HL-60 (cell line): Measurements from ENCODE around the gene APOL1.
"Not testable (repeated sequence)": the region's sequence is repeated elsewhere in the genome, so short reads cannot be mapped to it uniquely, and the experiment has no call there.

Experiments
- DNase-seq, 2 experiments: peaks; one replicate each; pipeline ENCODE4 v3.0.0-alpha.2; 2010 to 2020; ENCODE audit warnings: low read depth in 1 of 2, low spot score in 1 of 2
- H3K27ac ChIP-seq: fragments of 250-450 bp; sonication (Bioruptor Pico); replicated peaks from 2 replicates; pipeline ENCODE4 v1.5.1; 2020; ENCODE audit warnings: mild to moderate bottlenecking, moderate library complexity
- H3K27me3 ChIP-seq: fragments of 250-450 bp; sonication (Bioruptor Pico); 2 replicates; pipeline ENCODE4 v1.5.1; 2021; ENCODE audit warnings: mild to moderate bottlenecking, moderate library complexity; ENCODE audit not compliant: insufficient read depth, poor library complexity, severe bottlenecking
- H3K4me3 ChIP-seq: replicated peaks from 2 replicates; pipeline ENCODE4 v1.5.1; 2011; ENCODE audit warnings: mild to moderate bottlenecking, control low read depth, low read length; ENCODE audit not compliant: insufficient read depth
- GABPA ChIP-seq: IDR thresholded peaks from 2 replicates; pipeline ENCODE4 v1.6.1; 2012; ENCODE audit warnings: low read depth
- POLR2AphosphoS5 ChIP-seq: IDR thresholded peaks from 2 replicates; pipeline ENCODE4 v1.6.1; 2012; ENCODE audit warnings: low read depth
- SPI1 ChIP-seq: IDR thresholded peaks from 2 replicates; pipeline ENCODE4 v1.6.1; 2012; ENCODE audit warnings: low read depth, mild to moderate bottlenecking, borderline replicate concordance
- TF ChIP-seq, protein P1 (sequence below): IDR thresholded peaks from one replicate; pipeline ENCODE4 v1.5.1; 2011; ENCODE audit warnings: low read length, control low read depth, inconsistent platforms; ENCODE audit not compliant: insufficient read depth
- TF ChIP-seq, protein P2 (sequence below): IDR thresholded peaks from 2 replicates; pipeline ENCODE4 v1.6.1; 2012; ENCODE audit warnings: low read depth; ENCODE audit not compliant: insufficient replicate concordance

The APOL1 gene

DNA sequence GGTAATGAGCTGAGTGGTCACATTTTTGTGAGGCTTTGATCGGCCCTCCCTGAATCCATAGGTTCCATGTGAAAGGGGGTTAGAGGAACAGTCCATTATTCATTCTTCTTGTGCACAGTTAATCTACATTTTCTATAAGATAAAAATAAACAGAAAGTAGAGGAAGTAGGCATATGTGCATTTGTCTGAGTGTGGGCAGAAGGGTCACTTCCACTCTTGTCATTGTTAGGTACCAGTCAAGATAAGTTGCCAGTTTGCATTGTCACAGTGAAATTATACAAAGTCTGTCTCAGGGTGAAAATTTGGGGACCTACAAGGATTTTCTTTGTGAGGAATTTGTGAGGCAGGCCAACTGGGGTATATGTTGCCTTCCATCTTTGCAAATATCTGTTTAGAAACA is 46.7 kb upstream of the APOL1 start:
- TF ChIP-seq, protein P1, sequence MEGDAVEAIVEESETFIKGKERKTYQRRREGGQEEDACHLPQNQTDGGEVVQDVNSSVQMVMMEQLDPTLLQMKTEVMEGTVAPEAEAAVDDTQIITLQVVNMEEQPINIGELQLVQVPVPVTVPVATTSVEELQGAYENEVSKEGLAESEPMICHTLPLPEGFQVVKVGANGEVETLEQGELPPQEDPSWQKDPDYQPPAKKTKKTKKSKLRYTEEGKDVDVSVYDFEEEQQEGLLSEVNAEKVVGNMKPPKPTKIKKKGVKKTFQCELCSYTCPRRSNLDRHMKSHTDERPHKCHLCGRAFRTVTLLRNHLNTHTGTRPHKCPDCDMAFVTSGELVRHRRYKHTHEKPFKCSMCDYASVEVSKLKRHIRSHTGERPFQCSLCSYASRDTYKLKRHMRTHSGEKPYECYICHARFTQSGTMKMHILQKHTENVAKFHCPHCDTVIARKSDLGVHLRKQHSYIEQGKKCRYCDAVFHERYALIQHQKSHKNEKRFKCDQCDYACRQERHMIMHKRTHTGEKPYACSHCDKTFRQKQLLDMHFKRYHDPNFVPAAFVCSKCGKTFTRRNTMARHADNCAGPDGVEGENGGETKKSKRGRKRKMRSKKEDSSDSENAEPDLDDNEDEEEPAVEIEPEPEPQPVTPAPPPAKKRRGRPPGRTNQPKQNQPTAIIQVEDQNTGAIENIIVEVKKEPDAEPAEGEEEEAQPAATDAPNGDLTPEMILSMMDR = no peak
- TF ChIP-seq POLR2AphosphoS5 (no peak), GABPA (no peak), SPI1 (no peak)
- DNase-seq = no peak
- Histone ChIP-seq H3K27me3 (no peaks in the 10 kb centered on the region), H3K27ac (no peak overlapping the region), H3K4me3 (no peak overlapping the region)

DNA sequence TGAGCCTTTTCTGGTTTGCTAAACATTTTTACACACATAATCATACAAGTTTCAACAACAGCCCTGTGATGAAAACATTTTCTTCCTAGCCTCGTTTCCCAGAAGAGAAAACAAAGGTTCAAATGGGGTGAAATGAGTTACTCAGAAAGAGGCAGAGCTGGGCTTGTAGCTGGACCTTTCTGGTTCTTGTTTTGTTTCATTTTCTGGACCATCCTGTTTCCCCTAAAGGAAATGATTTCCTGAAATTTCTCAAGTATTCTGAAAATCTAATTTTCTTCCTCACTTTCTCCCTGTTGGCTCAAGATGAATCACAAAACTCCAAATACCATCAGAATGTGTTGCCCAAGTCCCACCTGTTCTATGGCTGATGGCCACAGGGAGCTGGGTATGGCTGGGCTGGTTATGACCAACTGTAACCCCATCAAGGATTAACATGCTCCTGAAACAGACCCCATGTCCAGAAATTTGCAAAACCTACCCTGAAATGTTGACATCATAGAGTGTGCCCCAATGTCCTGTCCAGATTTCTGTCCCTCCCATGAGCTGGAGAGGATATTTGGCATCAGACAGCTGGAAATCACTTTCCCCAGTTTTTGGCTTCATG is 44.7 kb upstream of the APOL1 start:
- Histone ChIP-seq H3K27ac (no peak overlapping the region), H3K27me3 (no peaks in the 10 kb centered on the region), H3K4me3 (no peak overlapping the region)
- no peak for DNase-seq
- TF ChIP-seq, protein P2, sequence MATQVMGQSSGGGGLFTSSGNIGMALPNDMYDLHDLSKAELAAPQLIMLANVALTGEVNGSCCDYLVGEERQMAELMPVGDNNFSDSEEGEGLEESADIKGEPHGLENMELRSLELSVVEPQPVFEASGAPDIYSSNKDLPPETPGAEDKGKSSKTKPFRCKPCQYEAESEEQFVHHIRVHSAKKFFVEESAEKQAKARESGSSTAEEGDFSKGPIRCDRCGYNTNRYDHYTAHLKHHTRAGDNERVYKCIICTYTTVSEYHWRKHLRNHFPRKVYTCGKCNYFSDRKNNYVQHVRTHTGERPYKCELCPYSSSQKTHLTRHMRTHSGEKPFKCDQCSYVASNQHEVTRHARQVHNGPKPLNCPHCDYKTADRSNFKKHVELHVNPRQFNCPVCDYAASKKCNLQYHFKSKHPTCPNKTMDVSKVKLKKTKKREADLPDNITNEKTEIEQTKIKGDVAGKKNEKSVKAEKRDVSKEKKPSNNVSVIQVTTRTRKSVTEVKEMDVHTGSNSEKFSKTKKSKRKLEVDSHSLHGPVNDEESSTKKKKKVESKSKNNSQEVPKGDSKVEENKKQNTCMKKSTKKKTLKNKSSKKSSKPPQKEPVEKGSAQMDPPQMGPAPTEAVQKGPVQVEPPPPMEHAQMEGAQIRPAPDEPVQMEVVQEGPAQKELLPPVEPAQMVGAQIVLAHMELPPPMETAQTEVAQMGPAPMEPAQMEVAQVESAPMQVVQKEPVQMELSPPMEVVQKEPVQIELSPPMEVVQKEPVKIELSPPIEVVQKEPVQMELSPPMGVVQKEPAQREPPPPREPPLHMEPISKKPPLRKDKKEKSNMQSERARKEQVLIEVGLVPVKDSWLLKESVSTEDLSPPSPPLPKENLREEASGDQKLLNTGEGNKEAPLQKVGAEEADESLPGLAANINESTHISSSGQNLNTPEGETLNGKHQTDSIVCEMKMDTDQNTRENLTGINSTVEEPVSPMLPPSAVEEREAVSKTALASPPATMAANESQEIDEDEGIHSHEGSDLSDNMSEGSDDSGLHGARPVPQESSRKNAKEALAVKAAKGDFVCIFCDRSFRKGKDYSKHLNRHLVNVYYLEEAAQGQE = no peak
- TF ChIP-seq POLR2AphosphoS5 = no peak
- TF ChIP-seq GABPA = no peak
- no peak for TF ChIP-seq SPI1
- TF ChIP-seq, protein P1 = no peak

DNA sequence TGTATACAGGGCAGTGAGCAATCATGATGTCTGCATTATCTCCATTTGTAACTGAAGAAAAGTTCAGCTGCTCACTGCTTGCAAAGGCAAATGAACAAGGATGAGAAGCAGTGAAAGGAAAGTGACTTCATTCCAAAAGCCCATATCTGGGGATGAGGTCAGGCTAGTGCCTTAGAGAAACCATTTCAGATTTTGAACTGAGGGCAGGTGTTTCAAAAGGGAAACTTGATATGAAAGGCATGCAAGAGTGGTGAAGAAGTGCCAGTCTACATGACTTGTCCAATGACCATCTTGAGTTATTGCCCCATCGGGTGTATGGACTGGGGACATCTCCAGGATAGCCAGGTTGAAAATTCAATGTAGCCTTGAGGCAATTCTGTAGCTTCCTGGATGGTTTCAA is 44.0 kb upstream of the APOL1 start:
- no peak for DNase-seq
- no peak for TF ChIP-seq GABPA
- Histone ChIP-seq H3K4me3 (no peak overlapping the region), H3K27ac (no peak overlapping the region), H3K27me3 (no peaks in the 10 kb centered on the region)

DNA sequence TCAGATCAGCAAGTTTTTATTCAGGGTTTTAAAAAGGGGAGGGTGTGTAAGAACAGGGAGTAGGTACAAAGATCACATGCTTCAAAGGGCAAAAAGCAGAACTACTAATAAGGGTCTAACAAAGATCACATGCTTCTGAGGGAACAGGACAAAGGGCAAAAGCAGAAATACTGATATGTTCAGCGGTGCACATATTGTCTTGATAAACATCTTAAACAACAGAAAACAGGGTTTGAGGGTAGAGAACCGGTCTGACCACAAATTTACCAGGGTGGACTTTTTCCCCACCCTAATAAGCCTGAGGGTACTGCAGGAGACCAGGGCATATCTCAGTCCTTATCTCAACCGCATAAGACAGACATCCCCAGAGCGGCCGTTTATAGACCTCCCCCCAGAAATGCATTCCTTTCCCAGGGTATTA is 43.4 kb upstream of the APOL1 start:
- H3K27me3 ChIP-seq, H3K27ac ChIP-seq, H3K4me3 ChIP-seq: not testable (repeated sequence)
- DNase-seq = peak in 1 of 2 experiments; percentile 24

DNA sequence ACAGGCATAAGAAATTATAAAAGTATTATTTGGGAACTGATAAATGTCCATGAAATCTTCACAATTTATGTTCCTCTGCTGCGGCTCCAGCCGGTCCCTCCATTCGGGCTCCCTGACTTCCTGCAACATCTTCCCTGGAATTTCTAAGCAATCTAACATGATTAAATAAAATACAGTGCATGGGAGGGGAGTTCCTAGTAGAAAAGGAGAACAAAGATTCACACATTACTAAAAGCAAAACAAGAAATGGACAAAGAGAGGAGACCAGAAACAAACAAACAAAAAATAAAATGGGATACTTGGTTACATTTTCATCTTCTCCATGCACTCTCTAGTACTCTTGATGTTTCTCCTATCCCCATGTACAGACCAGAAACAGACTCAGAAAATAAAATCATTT is 42.7 kb upstream of the APOL1 start:
- Histone ChIP-seq H3K27ac (peak overlapping the region; percentile 55), H3K4me3 (no peak overlapping the region), H3K27me3 (no peaks in the 10 kb centered on the region)
- no peak for DNase-seq
- TF ChIP-seq, protein P1 = no peak
- TF ChIP-seq, protein P2 = no peak
- TF ChIP-seq SPI1 = no peak
- no peak for TF ChIP-seq POLR2AphosphoS5
- no peak for TF ChIP-seq GABPA
